GM23338 (cell line): Measurements from ENCODE around the gene HABP4. TPM values are rescaled to one million over a fixed set of nuclear protein-coding genes. Genes with fewer than 3 reads are reported as not detected.

ENCODE experiments used
- ATAC-seq: fragments of 200-7000 bp; cut with Tn5 transposase; 3 replicates; pipeline ENCODE4 v1.9.1; 2020
- DNase-seq: peaks from one replicate; pipeline ENCODE4 v3.0.0-alpha.2; 2015; ENCODE audit warnings: low spot score
- H2AFZ ChIP-seq: fragments of 200-600 bp; sonication (generic); 2 replicates; pipeline ENCODE4 v1.8.0; 2016; ENCODE audit warnings: antibody characterized with exemption, mild to moderate bottlenecking, moderate library complexity
- H3F3A ChIP-seq: fragments of 200-600 bp; sonication (generic); replicated peaks from 2 replicates; pipeline ENCODE4 v1.8.0; 2017; ENCODE audit warnings: antibody characterized with exemption, mixed run types, low read depth
- H3K27ac ChIP-seq: fragments of 200-600 bp; sonication (generic); 2 replicates; pipeline ENCODE4 v1.6.1; 2016; ENCODE audit warnings: low read depth
- H3K27me3 ChIP-seq: fragments of 200-600 bp; sonication (generic); 2 replicates; pipeline ENCODE4 v1.8.0; 2016; ENCODE audit warnings: mild to moderate bottlenecking, mixed run types, moderate library complexity; ENCODE audit not compliant: insufficient read depth
- H3K36me3 ChIP-seq: fragments of 200-600 bp; sonication (generic); 2 replicates; pipeline ENCODE4 v1.8.0; 2016; ENCODE audit warnings: mild to moderate bottlenecking; ENCODE audit not compliant: insufficient read depth
- H3K4me1 ChIP-seq: fragments of 200-600 bp; sonication (generic); 2 replicates; pipeline ENCODE4 v1.8.0; 2016; ENCODE audit warnings: mild to moderate bottlenecking, moderate library complexity; ENCODE audit not compliant: insufficient read depth
- H3K4me2 ChIP-seq: fragments of 200-600 bp; sonication (generic); 2 replicates; pipeline ENCODE4 v1.7.1; 2017; ENCODE audit warnings: mixed run types
- H3K4me3 ChIP-seq: fragments of 200-600 bp; sonication (generic); 2 replicates; pipeline ENCODE4 v1.6.1; 2016; ENCODE audit warnings: mixed run types
- H3K79me2 ChIP-seq: fragments of 200-600 bp; sonication (generic); replicated peaks from 2 replicates; pipeline ENCODE4 v1.8.0; 2017; ENCODE audit warnings: mild to moderate bottlenecking; ENCODE audit not compliant: insufficient read depth
- H3K9me2 ChIP-seq: fragments of 200-600 bp; sonication (generic); 2 replicates; pipeline ENCODE4 v1.8.0; 2017; ENCODE audit not compliant: insufficient read depth
- H4K20me1 ChIP-seq: fragments of 200-600 bp; sonication (generic); replicated peaks from 2 replicates; pipeline ENCODE4 v1.8.0; 2017; ENCODE audit warnings: mild to moderate bottlenecking; ENCODE audit not compliant: insufficient read depth
- H3K27ac Mint-ChIP-seq: 2 replicates; pipeline ENCODE4 v1.8.0; 2020; ENCODE audit warnings: inconsistent platforms, mild to moderate bottlenecking, moderate library complexity, mixed read lengths
- H3K27me3 Mint-ChIP-seq: 3 replicates; pipeline ENCODE4 v1.8.0; 2022; ENCODE audit warnings: low read depth, mild to moderate bottlenecking, moderate library complexity, mixed read lengths, inconsistent platforms; ENCODE audit not compliant: insufficient read depth, poor library complexity
- H3K36me3 Mint-ChIP-seq: 3 replicates; pipeline ENCODE4 v1.8.0; 2021; ENCODE audit warnings: low read depth, mild to moderate bottlenecking, inconsistent platforms, moderate library complexity, mixed read lengths
- H3K4me1 Mint-ChIP-seq: 3 replicates; pipeline ENCODE4 v1.8.0; 2020; ENCODE audit warnings: mild to moderate bottlenecking, inconsistent platforms, mixed read lengths
- H3K4me3 Mint-ChIP-seq: 3 replicates; pipeline ENCODE4 v1.8.0; 2021; ENCODE audit warnings: moderate library complexity, mild to moderate bottlenecking, inconsistent platforms, mixed read lengths
- H3K9me3 Mint-ChIP-seq: 3 replicates; pipeline ENCODE4 v1.8.0; 2020; ENCODE audit warnings: moderate library complexity, mild to moderate bottlenecking, inconsistent platforms, mixed read lengths
- CREB1 ChIP-seq: fragments of 250-450 bp; sonication (Bioruptor Pico); IDR thresholded peaks from 2 replicates; pipeline ENCODE4 v1.5.0; 2020; ENCODE audit warnings: low read depth, mild to moderate bottlenecking, moderate library complexity
- EZH2 ChIP-seq: fragments of 200-600 bp; sonication (generic); IDR thresholded peaks from one replicate; pipeline ENCODE4 v1.8.0; 2017; ENCODE audit warnings: antibody characterized with exemption, mild to moderate bottlenecking, low read depth; ENCODE audit not compliant: unreplicated experiment
- EZH2phosphoT487 ChIP-seq: fragments of 200-600 bp; sonication (generic); IDR thresholded peaks from one replicate; pipeline ENCODE4 v1.8.1; 2018; ENCODE audit warnings: antibody characterized with exemption; ENCODE audit not compliant: unreplicated experiment
- JUNB ChIP-seq: IDR thresholded peaks from one replicate; pipeline ENCODE4 v1.6.1; 2016; ENCODE audit warnings: antibody characterized with exemption; ENCODE audit not compliant: unreplicated experiment
- NANOG ChIP-seq: IDR thresholded peaks from 2 replicates; pipeline ENCODE4 v1.6.1; 2016; ENCODE audit warnings: antibody characterized with exemption, borderline replicate concordance
- POLR2AphosphoS5 ChIP-seq: IDR thresholded peaks from 2 replicates; pipeline ENCODE4 v1.6.1; 2016; ENCODE audit warnings: antibody characterized with exemption, low read depth
- REST ChIP-seq: IDR thresholded peaks from one replicate; pipeline ENCODE4 v1.6.1; 2018; ENCODE audit warnings: antibody characterized with exemption; ENCODE audit not compliant: unreplicated experiment
- STAT1 ChIP-seq: IDR thresholded peaks from one replicate; pipeline ENCODE4 v1.6.1; 2016; ENCODE audit warnings: antibody characterized with exemption; ENCODE audit not compliant: unreplicated experiment
- ZNF114 ChIP-seq: fragments of 250-450 bp; sonication (Bioruptor Pico); IDR thresholded peaks from 2 replicates; pipeline ENCODE4 v1.5.0; 2020; ENCODE audit warnings: mild to moderate bottlenecking, moderate library complexity
- ZNF331 ChIP-seq: fragments of 250-450 bp; sonication (Bioruptor Pico); IDR thresholded peaks from 2 replicates; pipeline ENCODE4 v1.5.0; 2020; ENCODE audit warnings: low read depth, mild to moderate bottlenecking, moderate library complexity
- polyA plus RNA-seq: library from polyadenylated mRNA; unstranded; fragments of >200 nt; fragmentation: Nextera tagmentation; extraction: Ambion mirVana; gene quantifications from 2 replicates; pipeline ENCODE4 v1.2.1, GENCODE V29; 2016
- total RNA-seq: library from RNA; depleted of rRNA; stranded (reverse); fragments of >200 nt; shearing (Covaris generic); gene quantifications from 2 replicates; pipeline ENCODE4 v1.2.3, GENCODE V29; 2014
- TF ChIP-seq, protein P1 (sequence below): fragments of 250-450 bp; sonication (Bioruptor Pico); IDR thresholded peaks from 2 replicates; pipeline ENCODE4 v1.5.0; 2020; ENCODE audit warnings: mild to moderate bottlenecking, moderate library complexity
- TF ChIP-seq, protein P2 (sequence below), 2 experiments: fragments of 200-600 bp in 1 of 2; sonication (generic) in 1 of 2; conservative IDR thresholded peaks; 2 replicates each; pipeline versions ENCODE4 v1.5.1 to v1.6.1; 2016 to 2017; ENCODE audit warnings: antibody characterized with exemption in 2 of 2, low read depth in 2 of 2, mild to moderate bottlenecking in 2 of 2, moderate library complexity in 1 of 2
- TF ChIP-seq, protein P3 (sequence below): IDR thresholded peaks from 2 replicates; pipeline ENCODE4 v1.6.1; 2016; ENCODE audit warnings: antibody characterized with exemption

HABP4 gene
- total and polyA plus RNA-seq, 2 experiments from 2014 or later: 8.8 to 9.9 TPM

GRCh38 chr9:96483197-96483596 is 33.2 kb downstream of the HABP4 start:
- Histone ChIP-seq H3K27me3 (no peaks in the 10 kb centered on the region), H3K27ac (no peak overlapping the region), H3K4me3 (no peak overlapping the region), H3F3A (no peaks in the 10 kb centered on the region), H3K4me2 (no peak overlapping the region), H3K9me2 (no peaks in the 10 kb centered on the region), H3K4me1 (no peaks in the 10 kb centered on the region), H4K20me1 (no peaks in the 10 kb centered on the region), H3K36me3 (no peaks in the 10 kb centered on the region), H2AFZ (no peak overlapping the region), H3K79me2 (no peaks in the 10 kb centered on the region)
- H3K4me3 Mint-ChIP-seq: no peak overlapping the region
- TF ChIP-seq ZNF114 (CRISPR knock-in tag) (no peak), JUNB (no peak), ZNF331 (CRISPR knock-in tag) (no peak), REST (no peak), STAT1 (no peak), EZH2 (no peak), POLR2AphosphoS5 (no peak), EZH2phosphoT487 (no peak), CREB1 (no peak), NANOG (no peak)
- TF ChIP-seq, protein P1, sequence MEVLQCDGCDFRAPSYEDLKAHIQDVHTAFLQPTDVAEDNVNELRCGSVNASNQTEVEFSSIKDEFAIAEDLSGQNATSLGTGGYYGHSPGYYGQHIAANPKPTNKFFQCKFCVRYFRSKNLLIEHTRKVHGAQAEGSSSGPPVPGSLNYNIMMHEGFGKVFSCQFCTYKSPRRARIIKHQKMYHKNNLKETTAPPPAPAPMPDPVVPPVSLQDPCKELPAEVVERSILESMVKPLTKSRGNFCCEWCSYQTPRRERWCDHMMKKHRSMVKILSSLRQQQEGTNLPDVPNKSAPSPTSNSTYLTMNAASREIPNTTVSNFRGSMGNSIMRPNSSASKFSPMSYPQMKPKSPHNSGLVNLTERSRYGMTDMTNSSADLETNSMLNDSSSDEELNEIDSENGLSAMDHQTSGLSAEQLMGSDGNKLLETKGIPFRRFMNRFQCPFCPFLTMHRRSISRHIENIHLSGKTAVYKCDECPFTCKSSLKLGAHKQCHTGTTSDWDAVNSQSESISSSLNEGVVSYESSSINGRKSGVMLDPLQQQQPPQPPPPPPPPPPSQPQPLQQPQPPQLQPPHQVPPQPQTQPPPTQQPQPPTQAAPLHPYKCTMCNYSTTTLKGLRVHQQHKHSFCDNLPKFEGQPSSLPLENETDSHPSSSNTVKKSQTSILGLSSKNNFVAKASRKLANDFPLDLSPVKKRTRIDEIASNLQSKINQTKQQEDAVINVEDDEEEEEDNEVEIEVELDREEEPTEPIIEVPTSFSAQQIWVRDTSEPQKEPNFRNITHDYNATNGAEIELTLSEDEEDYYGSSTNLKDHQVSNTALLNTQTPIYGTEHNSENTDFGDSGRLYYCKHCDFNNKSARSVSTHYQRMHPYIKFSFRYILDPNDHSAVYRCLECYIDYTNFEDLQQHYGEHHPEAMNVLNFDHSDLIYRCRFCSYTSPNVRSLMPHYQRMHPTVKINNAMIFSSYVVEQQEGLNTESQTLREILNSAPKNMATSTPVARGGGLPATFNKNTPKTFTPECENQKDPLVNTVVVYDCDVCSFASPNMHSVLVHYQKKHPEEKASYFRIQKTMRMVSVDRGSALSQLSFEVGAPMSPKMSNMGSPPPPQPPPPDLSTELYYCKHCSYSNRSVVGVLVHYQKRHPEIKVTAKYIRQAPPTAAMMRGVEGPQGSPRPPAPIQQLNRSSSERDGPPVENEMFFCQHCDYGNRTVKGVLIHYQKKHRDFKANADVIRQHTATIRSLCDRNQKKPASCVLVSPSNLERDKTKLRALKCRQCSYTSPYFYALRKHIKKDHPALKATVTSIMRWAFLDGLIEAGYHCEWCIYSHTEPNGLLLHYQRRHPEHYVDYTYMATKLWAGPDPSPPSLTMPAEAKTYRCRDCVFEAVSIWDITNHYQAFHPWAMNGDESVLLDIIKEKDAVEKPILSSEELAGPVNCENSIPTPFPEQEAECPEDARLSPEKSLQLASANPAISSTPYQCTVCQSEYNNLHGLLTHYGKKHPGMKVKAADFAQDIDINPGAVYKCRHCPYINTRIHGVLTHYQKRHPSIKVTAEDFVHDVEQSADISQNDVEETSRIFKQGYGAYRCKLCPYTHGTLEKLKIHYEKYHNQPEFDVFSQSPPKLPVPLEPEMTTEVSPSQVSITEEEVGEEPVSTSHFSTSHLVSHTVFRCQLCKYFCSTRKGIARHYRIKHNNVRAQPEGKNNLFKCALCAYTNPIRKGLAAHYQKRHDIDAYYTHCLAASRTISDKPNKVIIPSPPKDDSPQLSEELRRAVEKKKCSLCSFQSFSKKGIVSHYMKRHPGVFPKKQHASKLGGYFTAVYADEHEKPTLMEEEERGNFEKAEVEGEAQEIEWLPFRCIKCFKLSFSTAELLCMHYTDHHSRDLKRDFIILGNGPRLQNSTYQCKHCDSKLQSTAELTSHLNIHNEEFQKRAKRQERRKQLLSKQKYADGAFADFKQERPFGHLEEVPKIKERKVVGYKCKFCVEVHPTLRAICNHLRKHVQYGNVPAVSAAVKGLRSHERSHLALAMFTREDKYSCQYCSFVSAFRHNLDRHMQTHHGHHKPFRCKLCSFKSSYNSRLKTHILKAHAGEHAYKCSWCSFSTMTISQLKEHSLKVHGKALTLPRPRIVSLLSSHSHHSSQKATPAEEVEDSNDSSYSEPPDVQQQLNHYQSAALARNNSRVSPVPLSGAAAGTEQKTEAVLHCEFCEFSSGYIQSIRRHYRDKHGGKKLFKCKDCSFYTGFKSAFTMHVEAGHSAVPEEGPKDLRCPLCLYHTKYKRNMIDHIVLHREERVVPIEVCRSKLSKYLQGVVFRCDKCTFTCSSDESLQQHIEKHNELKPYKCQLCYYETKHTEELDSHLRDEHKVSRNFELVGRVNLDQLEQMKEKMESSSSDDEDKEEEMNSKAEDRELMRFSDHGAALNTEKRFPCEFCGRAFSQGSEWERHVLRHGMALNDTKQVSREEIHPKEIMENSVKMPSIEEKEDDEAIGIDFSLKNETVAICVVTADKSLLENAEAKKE (CRISPR knock-in tag): no peak
- TF ChIP-seq, protein P2, sequence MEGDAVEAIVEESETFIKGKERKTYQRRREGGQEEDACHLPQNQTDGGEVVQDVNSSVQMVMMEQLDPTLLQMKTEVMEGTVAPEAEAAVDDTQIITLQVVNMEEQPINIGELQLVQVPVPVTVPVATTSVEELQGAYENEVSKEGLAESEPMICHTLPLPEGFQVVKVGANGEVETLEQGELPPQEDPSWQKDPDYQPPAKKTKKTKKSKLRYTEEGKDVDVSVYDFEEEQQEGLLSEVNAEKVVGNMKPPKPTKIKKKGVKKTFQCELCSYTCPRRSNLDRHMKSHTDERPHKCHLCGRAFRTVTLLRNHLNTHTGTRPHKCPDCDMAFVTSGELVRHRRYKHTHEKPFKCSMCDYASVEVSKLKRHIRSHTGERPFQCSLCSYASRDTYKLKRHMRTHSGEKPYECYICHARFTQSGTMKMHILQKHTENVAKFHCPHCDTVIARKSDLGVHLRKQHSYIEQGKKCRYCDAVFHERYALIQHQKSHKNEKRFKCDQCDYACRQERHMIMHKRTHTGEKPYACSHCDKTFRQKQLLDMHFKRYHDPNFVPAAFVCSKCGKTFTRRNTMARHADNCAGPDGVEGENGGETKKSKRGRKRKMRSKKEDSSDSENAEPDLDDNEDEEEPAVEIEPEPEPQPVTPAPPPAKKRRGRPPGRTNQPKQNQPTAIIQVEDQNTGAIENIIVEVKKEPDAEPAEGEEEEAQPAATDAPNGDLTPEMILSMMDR (conservative IDR thresholded peaks at IDR 0.05; ENCODE audit: low read depth in 2 of 2): no peak
- TF ChIP-seq, protein P3, sequence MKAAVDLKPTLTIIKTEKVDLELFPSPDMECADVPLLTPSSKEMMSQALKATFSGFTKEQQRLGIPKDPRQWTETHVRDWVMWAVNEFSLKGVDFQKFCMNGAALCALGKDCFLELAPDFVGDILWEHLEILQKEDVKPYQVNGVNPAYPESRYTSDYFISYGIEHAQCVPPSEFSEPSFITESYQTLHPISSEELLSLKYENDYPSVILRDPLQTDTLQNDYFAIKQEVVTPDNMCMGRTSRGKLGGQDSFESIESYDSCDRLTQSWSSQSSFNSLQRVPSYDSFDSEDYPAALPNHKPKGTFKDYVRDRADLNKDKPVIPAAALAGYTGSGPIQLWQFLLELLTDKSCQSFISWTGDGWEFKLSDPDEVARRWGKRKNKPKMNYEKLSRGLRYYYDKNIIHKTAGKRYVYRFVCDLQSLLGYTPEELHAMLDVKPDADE: no peak
- H3K27ac Mint-ChIP-seq: no peak overlapping the region
- no peak for ATAC-seq
- no peak for DNase-seq
- H3K36me3 Mint-ChIP-seq: peaks cover 18% of the 10 kb centered on the region; the same call in 2 of the 3 replicates
- no peaks in the 10 kb centered on the region for H3K27me3 Mint-ChIP-seq
- no peaks in the 10 kb centered on the region for H3K9me3 Mint-ChIP-seq
- no peaks in the 10 kb centered on the region for H3K4me1 Mint-ChIP-seq
